CD8-positive, alpha-beta memory T cell (primary cell): Measurements from ENCODE around the gene RILP. TPM values are rescaled to one million over a fixed set of nuclear protein-coding genes. Genes with fewer than 3 reads are reported as not detected.

Experiments used
- CTCF ChIA-PET: fragments of 350-600 bp; sonication (Branson Sonifier 250); formaldehyde crosslinking; loops from one replicate; lab custom pipeline; 2021; ENCODE audit warnings: antibody characterized with exemption; lab: Charles Lee
- POLR2A ChIA-PET: fragments of 350-600 bp; sonication (Branson Sonifier 250); formaldehyde crosslinking; loops from one replicate; lab custom pipeline; 2021; ENCODE audit warnings: antibody characterized with exemption; lab: Charles Lee
- DNase-seq, 5 donors: peaks; one replicate each; pipeline versions ENCODE4 v3.0.0 to v3.0.0-alpha.2; 2020 to 2022; ENCODE audit warnings: mixed read lengths in 1 of 5
- H3K27ac ChIP-seq: one replicate; pipeline ENCODE4 v1.7.0; 2013; ENCODE audit warnings: low read depth, mild to moderate bottlenecking, low read length, moderate library complexity
- H3K27me3 ChIP-seq: 2 replicates; pipeline ENCODE4 v1.7.0; 2013; ENCODE audit warnings: low read length, mild to moderate bottlenecking; ENCODE audit not compliant: insufficient read depth, poor library complexity, severe bottlenecking
- H3K36me3 ChIP-seq: 2 replicates; pipeline ENCODE4 v1.7.0; 2013; ENCODE audit warnings: mild to moderate bottlenecking, low read length, moderate library complexity; ENCODE audit not compliant: insufficient read depth
- H3K4me1 ChIP-seq: 2 replicates; pipeline ENCODE4 v1.7.0; 2013; ENCODE audit warnings: mild to moderate bottlenecking, low read length, moderate library complexity; ENCODE audit not compliant: insufficient read depth
- H3K4me3 ChIP-seq: 2 replicates; pipeline ENCODE4 v1.7.0; 2013; ENCODE audit warnings: mild to moderate bottlenecking, low read length
- H3K9me3 ChIP-seq: 2 replicates; pipeline ENCODE4 v1.7.0; 2013; ENCODE audit warnings: mild to moderate bottlenecking, low read length
- H3K27ac Mint-ChIP-seq, 8 donors: one replicate each; pipeline ENCODE4 v1.8.0; 2020 to 2021; ENCODE audit warnings: mixed read lengths in 8 of 8, mild to moderate bottlenecking in 6 of 8, inconsistent platforms in 3 of 8, moderate library complexity in 3 of 8
- H3K27me3 Mint-ChIP-seq, 2 donors: one replicate each; pipeline ENCODE4 v1.8.0; 2020 to 2021; ENCODE audit warnings: mixed read lengths in 2 of 2, mild to moderate bottlenecking in 1 of 2, moderate library complexity in 1 of 2
- H3K36me3 Mint-ChIP-seq, 3 donors: one replicate each; pipeline ENCODE4 v1.8.0; 2020 to 2021; ENCODE audit warnings: mixed read lengths in 3 of 3, inconsistent platforms in 1 of 3, mild to moderate bottlenecking in 1 of 3
- H3K4me1 Mint-ChIP-seq, 3 donors: one replicate each; pipeline ENCODE4 v1.8.0; 2020 to 2021; ENCODE audit warnings: mixed read lengths in 3 of 3, inconsistent platforms in 1 of 3, mild to moderate bottlenecking in 1 of 3
- H3K4me3 Mint-ChIP-seq, 7 donors: one replicate each; pipeline ENCODE4 v1.8.0; 2020 to 2021; ENCODE audit warnings: mixed read lengths in 7 of 7, mild to moderate bottlenecking in 6 of 7, moderate library complexity in 4 of 7, inconsistent platforms in 2 of 7
- H3K9me3 Mint-ChIP-seq, 5 donors: one replicate each; pipeline ENCODE4 v1.8.0; 2020 to 2022; ENCODE audit warnings: mixed read lengths in 5 of 5, mild to moderate bottlenecking in 3 of 5, moderate library complexity in 2 of 5, inconsistent platforms in 1 of 5
- polyA plus RNA-seq: library from polyadenylated mRNA; unstranded; fragments of 300-500 nt; fragmentation: Illumina TruSeq; gene quantifications from one replicate; pipeline ENCODE4 v1.2.3, GENCODE V29; 2021
- total RNA-seq, 2 experiments: library from RNA; stranded (reverse); gene quantifications; one replicate each; pipeline ENCODE4 v1.2.3, GENCODE V29; 2021

Gene RILP
- total and polyA plus RNA-seq, 3 experiments from 2014 or later = 2.1 to 3.7 (median 3.0) TPM

GRCh38 chr17:1647802-1648171 lies 1.9 kb downstream of the RILP start:
- Histone ChIP-seq H3K4me1 (peaks cover 24% of the 10 kb centered on the region), H3K27ac (no peak overlapping the region), H3K27me3 (no peaks in the 10 kb centered on the region), H3K36me3 (peaks cover 20% of the 10 kb centered on the region), H3K4me3 (peak overlapping the region; percentile 59), H3K9me3 (no peaks in the 10 kb centered on the region)
- CTCF ChIA-PET = interaction anchor here (1.3 to 4.5 kb wide), 5 partner anchors 10 to 131 kb away, joined by 3 to 49 read pairs (median 8); partner anchors contain the start of genes INPP5K and SLC43A2
- DNase-seq = no peak
- H3K4me1 Mint-ChIP-seq = peaks cover 9 to 32% (median 14%) of the 10 kb centered on the region in 3 donors
- H3K36me3 Mint-ChIP-seq = peaks cover 0 to 26% (median 0%) of the 10 kb centered on the region in 3 donors
- peak overlapping the region in 1 of 8 donors; percentile 72 for H3K27ac Mint-ChIP-seq
- POLR2A ChIA-PET = interaction anchor here (2.2 kb wide), 1 partner anchor 18 kb away, joined by 20 read pairs; no protein-coding TSS in a partner anchor
- H3K4me3 Mint-ChIP-seq = peak overlapping the region in 4 of 7 donors; percentile 38 to 81 (median 54)
- no peaks in the 10 kb centered on the region for H3K9me3 Mint-ChIP-seq
- H3K27me3 Mint-ChIP-seq = no peaks in the 10 kb centered on the region

- H3K4me1 ChIP-seq = peaks cover 24% of the 10 kb centered on the region
- Mint-ChIP-seq H3K4me1 (peaks cover 9 to 32% (median 14%) of the 10 kb centered on the region in 3 donors), H3K9me3 (no peaks in the 10 kb centered on the region), H3K4me3 (peak overlapping the region in 4 of 7 donors; percentile 8 to 76 (median 25)), H3K36me3 (peaks cover 0 to 12% (median 0%) of the 10 kb centered on the region in 3 donors), H3K27me3 (no peaks in the 10 kb centered on the region), H3K27ac (peak overlapping the region in 2 of 8 donors; percentile 51 to 58)
- H3K27ac ChIP-seq = no peak overlapping the region
- no peak for DNase-seq
- no peak overlapping the region for H3K4me3 ChIP-seq
- H3K36me3 ChIP-seq = peaks cover 8% of the 10 kb centered on the region
- H3K27me3 ChIP-seq = no peaks in the 10 kb centered on the region
- H3K9me3 ChIP-seq = no peaks in the 10 kb centered on the region
- POLR2A ChIA-PET = interaction anchor here (1.7 kb wide), 2 partner anchors 17 to 84 kb away, joined by 4 to 7 read pairs; partner anchors contain the start of genes PITPNA and SLC43A2
- CTCF ChIA-PET = interaction anchor here (0.7 to 4.5 kb wide), 2 partner anchors 16 to 20 kb away, joined by 3 to 49 read pairs; partner anchors contain the start of gene SLC43A2
These were observed 3.3 kb downstream of the RILP start for GRCh38 chr17:1646199-1646875.

- no peaks in the 10 kb centered on the region for H3K27me3 Mint-ChIP-seq
These were observed 4.2 kb downstream of the RILP start, which contains the start of gene SCARF1 for GRCh38 chr17:1645207-1646171. TSS of gene SCARF1 (minus strand) at chr17:1645732. CDS start at chr17:1645697, 35 bp downstream.

GRCh38 chr17:1644493-1645206 lies 5.0 kb downstream of the RILP start:
- Mint-ChIP-seq H3K4me1 (peaks cover 9 to 28% (median 12%) of the 10 kb centered on the region in 3 donors), H3K36me3 (no peaks in the 10 kb centered on the region), H3K9me3 (no peaks in the 10 kb centered on the region), H3K27ac (peak overlapping the region in 3 of 8 donors; percentile 42 to 72 (median 58)), H3K4me3 (peak overlapping the region; percentile 80 to 87 (median 81)), H3K27me3 (no peaks in the 10 kb centered on the region)
- H3K9me3 ChIP-seq = no peaks in the 10 kb centered on the region
- no peaks in the 10 kb centered on the region for H3K36me3 ChIP-seq
- H3K27me3 ChIP-seq = no peaks in the 10 kb centered on the region
- ChIA-PET POLR2A (interaction anchor here (0.8 to 1.7 kb wide), 2 partner anchors 12 to 15 kb away, joined by 3 to 7 read pairs; partner anchors contain the start of gene SLC43A2), CTCF (interaction anchor here (1.2 kb wide), 1 partner anchor 14 kb away, joined by 3 read pairs; no protein-coding TSS in a partner anchor)
- H3K4me3 ChIP-seq = peak overlapping the region; percentile 45
- no peak overlapping the region for H3K27ac ChIP-seq
- peaks cover 24% of the 10 kb centered on the region for H3K4me1 ChIP-seq
- DNase-seq = no peak

More at GRCh38 chr17:1645207-1646171, 4.2 kb downstream of the RILP start, which contains the start of gene SCARF1:
- H3K4me1 Mint-ChIP-seq = peaks cover 9 to 32% (median 14%) of the 10 kb centered on the region in 3 donors
- Histone ChIP-seq H3K4me3 (no peak within 1 kb of the TSS), H3K4me1 (peaks cover 24% of the 10 kb centered on the region), H3K9me3 (no peaks in the 10 kb centered on the region), H3K27me3 (no peaks in the 10 kb centered on the region), H3K27ac (no peak within 1 kb of the TSS), H3K36me3 (no peaks in the 10 kb centered on the region)
- H3K9me3 Mint-ChIP-seq = no peaks in the 10 kb centered on the region
- no peak for DNase-seq
- CTCF ChIA-PET = interaction anchor here (0.7 to 4.5 kb wide), 3 partner anchors 15 to 19 kb away, joined by 3 to 49 read pairs (median 3); partner anchors contain the start of gene SLC43A2
- H3K4me3 Mint-ChIP-seq = peak within 1 kb of the TSS in 6 of 7 donors; percentile 8 to 87 (median 82)
- POLR2A ChIA-PET = interaction anchor here (1.7 kb wide), 2 partner anchors 16 to 83 kb away, joined by 4 to 7 read pairs; partner anchors contain the start of genes PITPNA and SLC43A2
- H3K36me3 Mint-ChIP-seq = peaks cover 0 to 3% (median 0%) of the 10 kb centered on the region in 3 donors
- peak within 1 kb of the TSS in 3 of 8 donors; percentile 42 to 58 (median 51) for H3K27ac Mint-ChIP-seq

GRCh38 chr17:1643999-1644492 lies 5.6 kb downstream of the RILP start:
- Mint-ChIP-seq H3K27me3 (no peaks in the 10 kb centered on the region), H3K36me3 (no peaks in the 10 kb centered on the region), H3K9me3 (no peaks in the 10 kb centered on the region), H3K27ac (peak overlapping the region in 4 of 8 donors; percentile 42 to 77 (median 65)), H3K4me1 (peaks cover 9 to 28% (median 12%) of the 10 kb centered on the region in 3 donors), H3K4me3 (peak overlapping the region; percentile 80 to 87 (median 81))
- Histone ChIP-seq H3K27me3 (no peaks in the 10 kb centered on the region), H3K4me1 (peaks cover 24% of the 10 kb centered on the region), H3K27ac (no peak overlapping the region), H3K36me3 (no peaks in the 10 kb centered on the region), H3K4me3 (peak overlapping the region; percentile 45), H3K9me3 (no peaks in the 10 kb centered on the region)
- ChIA-PET CTCF (interaction anchor here (1.1 to 1.2 kb wide), 2 partner anchors 14 to 77 kb away, joined by 3 read pairs; no protein-coding TSS in a partner anchor), POLR2A (interaction anchor here (0.8 kb wide), 1 partner anchor 12 kb away, joined by 3 read pairs; no protein-coding TSS in a partner anchor)
- DNase-seq = no peak

- Mint-ChIP-seq H3K27ac (peak overlapping the region in 1 of 8 donors; percentile 58), H3K36me3 (no peaks in the 10 kb centered on the region), H3K9me3 (no peaks in the 10 kb centered on the region), H3K4me3 (peak overlapping the region in 3 of 7 donors; percentile 80 to 87 (median 81)), H3K4me1 (peaks cover 9 to 25% (median 12%) of the 10 kb centered on the region in 3 donors), H3K27me3 (no peaks in the 10 kb centered on the region)
- no peaks in the 10 kb centered on the region for H3K9me3 ChIP-seq
- no peak overlapping the region for H3K27ac ChIP-seq
- ChIA-PET CTCF (interaction anchor here (1.1 kb wide), 1 partner anchor 77 kb away, joined by 3 read pairs; no protein-coding TSS in a partner anchor), POLR2A (no interaction called here)
- H3K36me3 ChIP-seq = no peaks in the 10 kb centered on the region
- no peaks in the 10 kb centered on the region for H3K27me3 ChIP-seq
- DNase-seq = peak; percentile 67 to 84 (median 74)
- H3K4me1 ChIP-seq = peaks cover 22% of the 10 kb centered on the region
- H3K4me3 ChIP-seq = peak overlapping the region; percentile 45
These were observed 6.2 kb downstream of the RILP start for GRCh38 chr17:1643293-1643998.
